Parathyroid adenoma (tissue), 2 donors: ENCODE results near the gene CUX1.

Source experiments
- H2AFZ ChIP-seq: fragments of 300-600 bp; sonication (generic); one replicate; pipeline ENCODE4 v1.7.0; 2017; ENCODE audit warnings: antibody characterized with exemption, mild to moderate bottlenecking
- H3K27ac ChIP-seq: fragments of 300-600 bp; sonication (generic); one replicate; pipeline ENCODE4 v1.7.0; 2017
- H3K27me3 ChIP-seq: fragments of 300-600 bp; sonication (generic); one replicate; pipeline ENCODE4 v1.7.0; 2017; ENCODE audit warnings: low read length; ENCODE audit not compliant: control insufficient read depth, insufficient read depth
- H3K36me3 ChIP-seq: fragments of 300-600 bp; sonication (generic); one replicate; pipeline ENCODE4 v1.7.0; 2017; ENCODE audit warnings: low read length; ENCODE audit not compliant: control insufficient read depth, insufficient read depth
- H3K4me1 ChIP-seq: fragments of 300-600 bp; sonication (generic); one replicate; pipeline ENCODE4 v1.7.0; 2017; ENCODE audit warnings: control low read depth
- H3K4me2 ChIP-seq: fragments of 300-600 bp; sonication (generic); one replicate; pipeline ENCODE4 v1.7.0; 2017; ENCODE audit warnings: low read length
- H3K4me3 ChIP-seq: fragments of 300-600 bp; sonication (generic); one replicate; pipeline ENCODE4 v1.7.0; 2017; ENCODE audit warnings: low read depth, low read length
- H3K79me2 ChIP-seq: fragments of 300-600 bp; sonication (generic); one replicate; pipeline ENCODE4 v1.7.0; 2017; ENCODE audit warnings: control low read depth
- H3K9ac ChIP-seq: fragments of 300-600 bp; sonication (generic); one replicate; pipeline ENCODE4 v1.7.0; 2017; ENCODE audit warnings: mild to moderate bottlenecking
- H3K9me3 ChIP-seq: fragments of 300-600 bp; sonication (generic); one replicate; pipeline ENCODE4 v1.7.0; 2017; ENCODE audit warnings: low read length; ENCODE audit not compliant: control insufficient read depth
- TF ChIP-seq, protein P1 (sequence below): fragments of 300-600 bp; sonication (generic); IDR thresholded peaks from one replicate; pipeline ENCODE4 v1.7.0; 2017; ENCODE audit warnings: antibody characterized with exemption, mild to moderate bottlenecking
- donor health status: primary hyperparathyroidism.

CUX1 gene

GRCh38 chr7:102115181-102115580 is 297.8 kb downstream of the CUX1 start:
- Histone ChIP-seq H3K36me3 (no peaks in the 10 kb centered on the region), H3K4me1 (no peaks in the 10 kb centered on the region), H2AFZ (no peak overlapping the region), H3K79me2 (no peaks in the 10 kb centered on the region), H3K4me2 (no peak overlapping the region), H3K4me3 (no peak overlapping the region), H3K27ac (no peak overlapping the region), H3K9me3 (no peaks in the 10 kb centered on the region), H3K9ac (no peak overlapping the region), H3K27me3 (no peaks in the 10 kb centered on the region)
- TF ChIP-seq, protein P1, sequence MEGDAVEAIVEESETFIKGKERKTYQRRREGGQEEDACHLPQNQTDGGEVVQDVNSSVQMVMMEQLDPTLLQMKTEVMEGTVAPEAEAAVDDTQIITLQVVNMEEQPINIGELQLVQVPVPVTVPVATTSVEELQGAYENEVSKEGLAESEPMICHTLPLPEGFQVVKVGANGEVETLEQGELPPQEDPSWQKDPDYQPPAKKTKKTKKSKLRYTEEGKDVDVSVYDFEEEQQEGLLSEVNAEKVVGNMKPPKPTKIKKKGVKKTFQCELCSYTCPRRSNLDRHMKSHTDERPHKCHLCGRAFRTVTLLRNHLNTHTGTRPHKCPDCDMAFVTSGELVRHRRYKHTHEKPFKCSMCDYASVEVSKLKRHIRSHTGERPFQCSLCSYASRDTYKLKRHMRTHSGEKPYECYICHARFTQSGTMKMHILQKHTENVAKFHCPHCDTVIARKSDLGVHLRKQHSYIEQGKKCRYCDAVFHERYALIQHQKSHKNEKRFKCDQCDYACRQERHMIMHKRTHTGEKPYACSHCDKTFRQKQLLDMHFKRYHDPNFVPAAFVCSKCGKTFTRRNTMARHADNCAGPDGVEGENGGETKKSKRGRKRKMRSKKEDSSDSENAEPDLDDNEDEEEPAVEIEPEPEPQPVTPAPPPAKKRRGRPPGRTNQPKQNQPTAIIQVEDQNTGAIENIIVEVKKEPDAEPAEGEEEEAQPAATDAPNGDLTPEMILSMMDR = no peak

GRCh38 chr7:102115931-102116330 is 298.5 kb downstream of the CUX1 start:
- Histone ChIP-seq H3K9me3 (no peaks in the 10 kb centered on the region), H3K27ac (no peak overlapping the region), H3K9ac (no peak overlapping the region), H3K4me2 (no peak overlapping the region), H3K4me1 (no peaks in the 10 kb centered on the region), H2AFZ (no peak overlapping the region), H3K27me3 (no peaks in the 10 kb centered on the region), H3K79me2 (no peaks in the 10 kb centered on the region), H3K4me3 (no peak overlapping the region), H3K36me3 (no peaks in the 10 kb centered on the region)
- TF ChIP-seq, protein P1 = no peak

- H3K36me3 ChIP-seq = no peaks in the 10 kb centered on the region
- H3K9ac ChIP-seq = no peak overlapping the region
- no peak overlapping the region for H3K4me2 ChIP-seq
- no peak overlapping the region for H2AFZ ChIP-seq
- H3K27me3 ChIP-seq = no peaks in the 10 kb centered on the region
- TF ChIP-seq, protein P1 = no peak
- no peak overlapping the region for H3K27ac ChIP-seq
- no peaks in the 10 kb centered on the region for H3K79me2 ChIP-seq
- no peaks in the 10 kb centered on the region for H3K4me1 ChIP-seq
- H3K4me3 ChIP-seq = no peak overlapping the region
- H3K9me3 ChIP-seq = no peaks in the 10 kb centered on the region
Observed at GRCh38 chr7:102117743-102118142, 300.3 kb downstream of the CUX1 start.

GRCh38 chr7:102119213-102119651 is 301.8 kb downstream of the CUX1 start:
- Histone ChIP-seq H3K79me2 (no peaks in the 10 kb centered on the region), H3K27me3 (no peaks in the 10 kb centered on the region), H3K9me3 (no peaks in the 10 kb centered on the region), H3K4me2 (no peak overlapping the region), H3K36me3 (no peaks in the 10 kb centered on the region), H3K4me3 (no peak overlapping the region), H2AFZ (no peak overlapping the region), H3K9ac (no peak overlapping the region), H3K27ac (no peak overlapping the region), H3K4me1 (no peaks in the 10 kb centered on the region)
- TF ChIP-seq, protein P1 = no peak

DNA sequence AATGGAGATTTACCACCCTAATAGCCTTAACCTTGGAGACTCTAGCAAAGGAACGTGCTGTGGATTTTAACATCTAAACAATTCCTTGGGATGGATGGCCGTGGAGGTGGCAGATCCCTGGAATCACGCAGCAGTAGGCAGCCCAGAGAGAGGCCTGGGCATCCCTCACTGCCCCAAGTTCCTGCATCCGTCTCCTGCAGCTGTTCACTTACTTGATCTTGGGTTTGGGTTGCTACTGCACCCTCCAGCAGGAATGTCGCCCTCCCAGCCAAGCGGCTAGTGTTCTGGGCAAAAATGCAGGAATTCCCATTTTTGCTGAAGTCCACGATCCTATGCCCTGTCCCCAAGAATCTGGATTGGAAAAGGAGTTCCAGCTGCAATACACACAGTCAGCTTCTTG is 302.5 kb downstream of the CUX1 start:
- no peak overlapping the region for H3K4me3 ChIP-seq
- H2AFZ ChIP-seq = no peak overlapping the region
- no peaks in the 10 kb centered on the region for H3K36me3 ChIP-seq
- H3K4me1 ChIP-seq = no peaks in the 10 kb centered on the region
- H3K4me2 ChIP-seq = no peak overlapping the region
- H3K9me3 ChIP-seq = no peaks in the 10 kb centered on the region
- no peaks in the 10 kb centered on the region for H3K27me3 ChIP-seq
- H3K9ac ChIP-seq = no peak overlapping the region
- TF ChIP-seq, protein P1 = no peak
- H3K79me2 ChIP-seq = no peaks in the 10 kb centered on the region
- H3K27ac ChIP-seq = no peak overlapping the region
